WI38 (cell line): ENCODE measurements around the gene VWC2.

Experiments
- H3K4me3 ChIP-seq: 2 replicates; pipeline ENCODE4 v1.5.1; 2011; ENCODE audit warnings: low read depth, mild to moderate bottlenecking, control low read depth, low read length
- CTCF ChIP-seq: IDR thresholded peaks from 2 replicates; pipeline ENCODE4 v1.5.1; 2012; ENCODE audit warnings: low read depth, mild to moderate bottlenecking, control low read depth, low read length

The VWC2 gene

GRCh38 chr7:49768254-49768653 is 5.2 kb upstream of the VWC2 start:
- TF ChIP-seq CTCF = no peak
- no peak overlapping the region for H3K4me3 ChIP-seq

- H3K4me3 ChIP-seq = no peak overlapping the region
- no peak for TF ChIP-seq CTCF
These were observed 4.6 kb upstream of the VWC2 start for GRCh38 chr7:49768835-49769234.

- TF ChIP-seq CTCF = no peak
These were observed 4.1 kb upstream of the VWC2 start for GRCh38 chr7:49769285-49769857.

GRCh38 chr7:49770838-49771237 is 2.6 kb upstream of the VWC2 start:
- no peak overlapping the region for H3K4me3 ChIP-seq
- no peak for TF ChIP-seq CTCF

More at GRCh38 chr7:49769285-49769857, 4.1 kb upstream of the VWC2 start:
- no peak overlapping the region for H3K4me3 ChIP-seq

- no peak for TF ChIP-seq CTCF
- no peak overlapping the region for H3K4me3 ChIP-seq
These were observed 1.8 kb upstream of the VWC2 start for GRCh38 chr7:49771427-49772176.

- no peak for TF ChIP-seq CTCF
These were observed 571 bp upstream of the VWC2 start for GRCh38 chr7:49772916-49773217.

GRCh38 chr7:49773936-49774458 is 559 bp downstream of the VWC2 start:
- no peak overlapping the region for H3K4me3 ChIP-seq
- TF ChIP-seq CTCF = no peak

More at GRCh38 chr7:49772916-49773217, 571 bp upstream of the VWC2 start:
- no peak overlapping the region for H3K4me3 ChIP-seq
